NCI-H2227 (cell line): ENCODE data around the gene RBM23.

ENCODE experiments used
- DNase-seq: peaks from one replicate; lab custom pipeline; 2025; ENCODE audit not compliant: unreplicated experiment; lab: John Stamatoyannopoulos, UW

The RBM23 gene

GRCh38 chr14:22886500-22887259 is 32.3 kb downstream of the RBM23 start:
- peak; percentile 80 for DNase-seq

DNA sequence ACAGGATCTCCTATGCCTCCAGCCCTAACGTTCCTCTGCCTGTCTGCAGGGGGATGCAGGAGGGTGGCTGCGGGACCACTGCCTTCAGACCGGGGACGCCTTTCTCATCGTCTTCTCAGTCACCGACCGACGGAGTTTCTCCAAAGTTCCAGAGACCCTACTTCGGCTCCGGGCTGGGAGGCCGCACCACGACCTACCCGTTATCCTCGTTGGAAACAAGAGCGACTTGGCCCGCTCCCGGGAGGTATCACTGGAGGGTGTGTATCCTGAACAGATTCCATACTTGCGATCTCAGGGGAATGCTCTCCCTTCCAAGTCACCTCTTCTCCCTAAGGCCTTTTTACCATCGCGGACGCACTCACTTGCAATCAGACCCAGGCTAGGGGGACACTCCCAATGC is 33.0 kb downstream of the RBM23 start:
- DNase-seq, result no peak

DNA sequence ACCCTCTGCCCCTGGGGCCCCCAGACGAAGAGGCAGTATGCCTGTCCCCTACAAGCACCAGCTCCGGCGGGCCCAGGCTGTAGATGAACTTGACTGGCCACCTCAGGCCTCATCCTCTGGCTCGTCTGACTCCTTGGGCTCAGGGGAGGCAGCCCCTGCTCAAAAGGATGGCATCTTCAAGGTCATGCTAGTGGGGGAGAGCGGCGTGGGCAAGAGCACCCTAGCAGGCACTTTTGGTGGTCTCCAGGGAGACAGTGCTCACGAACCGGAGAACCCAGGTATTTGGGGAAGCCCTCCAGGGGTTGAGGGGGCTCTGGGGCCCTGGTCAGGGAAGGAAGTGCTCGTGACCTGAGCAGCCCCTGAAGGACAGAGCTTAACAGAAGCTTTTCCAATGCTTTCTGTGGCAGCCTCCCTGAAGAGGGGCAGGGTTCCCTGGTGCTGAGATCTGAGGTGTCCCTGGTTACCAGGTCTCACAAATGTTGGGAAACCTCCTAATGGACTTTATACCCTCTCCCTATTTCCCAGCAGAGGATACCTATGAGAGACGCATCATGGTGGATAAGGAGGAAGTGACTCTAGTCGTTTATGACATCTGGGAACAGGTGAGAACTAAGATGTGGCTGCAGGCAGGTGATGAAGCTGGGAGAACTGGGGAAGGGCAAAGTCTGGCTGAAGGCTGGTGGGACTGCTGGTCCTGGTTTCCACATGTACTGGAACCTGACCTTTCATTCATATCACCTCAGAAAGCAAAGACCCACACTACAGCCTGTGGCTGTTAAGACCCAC is 34.0 kb downstream of the RBM23 start:
- DNase-seq, result no peak

DNA sequence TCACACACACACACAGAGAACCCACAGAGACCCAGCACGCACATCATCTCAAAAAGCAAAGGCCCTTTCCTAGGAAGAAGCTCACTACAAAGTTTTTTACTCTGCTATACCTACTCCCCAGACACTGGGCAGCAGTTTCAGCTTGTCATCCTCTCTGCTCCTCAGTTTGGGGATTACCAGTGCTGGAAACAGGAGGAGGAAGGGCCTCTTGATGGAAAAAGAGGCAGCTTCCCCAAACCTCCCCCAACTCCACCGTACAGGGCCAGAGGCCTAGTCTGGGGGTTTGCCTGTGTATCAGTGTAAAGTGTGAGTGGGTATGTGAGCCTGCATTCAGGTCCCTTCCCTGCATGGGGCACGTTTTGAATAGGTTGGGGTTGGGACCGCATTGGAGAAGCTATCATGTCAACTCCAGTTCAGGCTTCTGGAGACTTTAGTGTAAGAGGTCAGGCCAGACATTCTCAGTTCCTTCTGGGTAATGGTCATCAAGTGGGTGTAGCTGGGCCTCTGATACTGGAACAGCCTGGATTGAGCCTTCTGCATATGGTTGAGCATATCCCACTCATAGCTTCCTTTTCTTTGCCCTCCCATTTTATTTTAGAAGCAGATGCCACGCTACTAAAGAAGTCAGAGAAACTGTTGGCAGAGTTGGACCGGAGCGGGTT is 34.7 kb downstream of the RBM23 start:
- no peak for DNase-seq

DNA sequence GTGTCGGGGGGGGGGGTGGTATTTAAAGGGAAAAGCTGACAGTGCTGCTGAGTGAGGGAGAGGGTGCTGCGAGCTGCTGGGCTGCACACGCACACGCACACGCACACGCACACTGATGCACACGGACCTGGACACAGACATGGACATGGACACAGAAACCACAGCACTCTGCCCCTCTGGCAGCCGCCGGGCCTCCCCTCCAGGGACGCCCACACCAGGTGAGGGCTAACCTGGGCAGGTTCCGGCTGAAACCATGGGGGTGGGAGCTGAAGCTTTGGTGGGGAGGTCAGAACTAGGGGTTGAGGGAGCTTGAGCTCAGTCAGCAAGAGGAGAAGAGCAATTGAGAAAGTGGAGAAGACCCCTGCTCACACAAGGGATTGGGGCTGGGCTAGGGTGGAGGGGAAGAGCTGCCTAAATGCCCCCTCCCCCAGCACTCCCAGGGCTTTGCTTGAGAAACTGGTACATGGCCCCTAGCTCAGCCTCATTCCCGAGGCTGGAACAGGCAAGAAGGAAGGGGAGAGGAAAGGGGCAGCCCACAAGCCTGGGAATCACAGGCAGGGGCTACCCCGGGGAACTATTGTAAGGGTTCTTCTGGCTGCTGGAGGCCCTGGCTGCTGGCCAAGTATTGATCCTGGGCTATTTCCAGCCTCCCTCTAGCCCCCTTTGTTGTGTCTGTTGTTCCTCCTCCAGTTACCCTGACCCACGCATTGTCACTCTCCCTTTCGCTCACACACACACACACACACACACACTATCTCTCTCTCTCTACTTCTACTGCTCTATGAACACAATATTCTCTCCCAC is 35.6 kb downstream of the RBM23 start, which contains the start of gene REM2:
Gene REM2 (plus strand): TSS at position 50 of the 804 bp plus-strand sequence. CDS start 66 bp downstream, at position 116.
- peak; percentile 80 for DNase-seq

DNA sequence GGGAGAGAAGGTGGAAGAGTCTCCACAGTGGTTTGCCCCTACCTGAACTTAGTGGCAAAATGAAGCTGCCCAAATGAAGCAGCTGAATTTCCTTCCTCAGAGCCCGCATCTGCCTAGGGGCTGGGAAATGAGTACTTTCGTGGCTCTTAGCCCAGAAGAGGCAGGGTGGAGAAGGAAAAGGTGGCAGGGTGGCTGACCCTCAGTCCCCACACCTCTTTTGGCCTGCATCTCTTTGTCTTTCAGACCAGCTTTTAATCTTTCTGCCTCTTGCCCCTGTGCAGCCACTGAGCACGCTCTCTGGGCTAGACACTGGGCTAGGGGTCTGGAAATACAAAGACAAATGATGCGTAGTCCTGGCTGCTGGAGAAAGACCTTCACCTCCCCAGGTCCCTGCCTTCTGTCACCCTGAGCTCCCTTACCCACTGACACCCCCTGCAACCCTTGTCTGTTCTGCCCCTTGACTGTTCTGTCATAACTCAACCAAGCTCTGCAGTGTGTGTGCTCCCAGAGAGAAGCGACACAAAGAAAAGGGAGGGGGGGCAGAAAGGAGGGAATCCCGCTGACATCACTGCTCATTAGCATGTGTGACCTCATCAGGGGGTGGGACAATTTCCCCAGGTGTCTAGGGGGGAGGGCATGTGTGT is 36.3 kb downstream of the RBM23 start:
- peak; percentile 76 for DNase-seq

DNA sequence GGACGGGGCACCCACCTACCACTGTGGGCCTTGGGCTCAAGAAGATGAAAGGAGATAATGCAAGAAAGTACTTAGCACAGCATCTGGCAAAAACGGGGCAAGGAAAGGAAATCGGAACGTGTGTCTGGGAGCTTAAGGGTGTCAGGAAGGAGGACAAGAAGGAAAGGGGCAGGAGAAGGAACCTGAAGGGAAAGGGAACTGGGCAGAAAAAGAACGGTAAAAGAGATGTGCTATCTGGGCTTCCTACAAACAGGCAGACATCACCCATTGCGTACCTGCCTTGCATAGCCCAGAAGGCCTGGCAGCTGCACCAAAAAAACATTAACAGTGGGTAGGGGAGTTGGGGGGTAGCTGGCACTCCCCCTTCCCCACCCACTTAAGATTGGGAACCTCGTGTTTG is 36.9 kb downstream of the RBM23 start:
- no peak for DNase-seq

GRCh38 chr14:22878271-22879246 is 40.4 kb downstream of the RBM23 start:
- DNase-seq, result no peak

DNA sequence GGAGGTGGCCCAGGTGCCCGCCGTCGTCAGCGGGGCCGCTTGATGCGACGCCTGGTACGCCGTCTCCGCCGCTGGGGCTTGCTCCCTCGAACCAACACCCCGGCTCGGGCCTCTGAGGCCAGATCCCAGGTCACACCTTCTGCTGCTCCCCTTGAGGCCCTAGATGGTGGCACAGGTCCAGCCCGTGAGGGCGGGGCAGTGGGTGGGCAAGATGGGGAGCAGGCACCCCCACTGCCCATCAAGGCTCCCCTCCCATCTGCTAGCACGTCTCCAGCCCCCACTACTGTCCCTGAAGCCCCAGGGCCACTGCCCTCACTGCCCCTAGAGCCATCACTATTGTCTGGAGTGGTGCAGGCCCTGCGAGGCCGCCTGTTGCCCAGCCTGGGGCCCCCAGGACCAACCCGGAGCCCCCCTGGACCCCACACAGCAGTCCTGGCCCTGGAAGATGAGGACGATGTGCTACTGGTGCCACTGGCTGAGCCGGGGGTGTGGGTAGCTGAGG is 41.9 kb downstream of the RBM23 start:
- no peak for DNase-seq

DNA sequence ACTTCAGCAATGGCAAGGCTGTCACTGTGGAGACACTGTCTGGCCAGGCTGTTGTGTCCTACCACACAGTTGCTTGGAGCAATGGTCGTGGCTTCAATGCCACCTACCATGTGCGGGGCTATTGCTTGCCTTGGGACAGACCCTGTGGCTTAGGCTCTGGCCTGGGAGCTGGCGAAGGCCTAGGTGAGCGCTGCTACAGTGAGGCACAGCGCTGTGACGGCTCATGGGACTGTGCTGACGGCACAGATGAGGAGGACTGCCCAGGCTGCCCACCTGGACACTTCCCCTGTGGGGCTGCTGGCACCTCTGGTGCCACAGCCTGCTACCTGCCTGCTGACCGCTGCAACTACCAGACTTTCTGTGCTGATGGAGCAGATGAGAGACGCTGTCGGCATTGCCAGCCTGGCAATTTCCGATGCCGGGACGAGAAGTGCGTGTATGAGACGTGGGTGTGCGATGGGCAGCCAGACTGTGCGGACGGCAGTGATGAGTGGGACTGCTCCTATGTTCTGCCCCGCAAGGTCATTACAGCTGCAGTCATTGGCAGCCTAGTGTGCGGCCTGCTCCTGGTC is 43.1 kb downstream of the RBM23 start:
- no peak for DNase-seq

GRCh38 chr14:22875003-22875747 is 43.8 kb downstream of the RBM23 start:
- DNase-seq, result no peak

- DNase-seq, result no peak
Observed at GRCh38 chr14:22872833-22873520, 46.0 kb downstream of the RBM23 start.

DNA sequence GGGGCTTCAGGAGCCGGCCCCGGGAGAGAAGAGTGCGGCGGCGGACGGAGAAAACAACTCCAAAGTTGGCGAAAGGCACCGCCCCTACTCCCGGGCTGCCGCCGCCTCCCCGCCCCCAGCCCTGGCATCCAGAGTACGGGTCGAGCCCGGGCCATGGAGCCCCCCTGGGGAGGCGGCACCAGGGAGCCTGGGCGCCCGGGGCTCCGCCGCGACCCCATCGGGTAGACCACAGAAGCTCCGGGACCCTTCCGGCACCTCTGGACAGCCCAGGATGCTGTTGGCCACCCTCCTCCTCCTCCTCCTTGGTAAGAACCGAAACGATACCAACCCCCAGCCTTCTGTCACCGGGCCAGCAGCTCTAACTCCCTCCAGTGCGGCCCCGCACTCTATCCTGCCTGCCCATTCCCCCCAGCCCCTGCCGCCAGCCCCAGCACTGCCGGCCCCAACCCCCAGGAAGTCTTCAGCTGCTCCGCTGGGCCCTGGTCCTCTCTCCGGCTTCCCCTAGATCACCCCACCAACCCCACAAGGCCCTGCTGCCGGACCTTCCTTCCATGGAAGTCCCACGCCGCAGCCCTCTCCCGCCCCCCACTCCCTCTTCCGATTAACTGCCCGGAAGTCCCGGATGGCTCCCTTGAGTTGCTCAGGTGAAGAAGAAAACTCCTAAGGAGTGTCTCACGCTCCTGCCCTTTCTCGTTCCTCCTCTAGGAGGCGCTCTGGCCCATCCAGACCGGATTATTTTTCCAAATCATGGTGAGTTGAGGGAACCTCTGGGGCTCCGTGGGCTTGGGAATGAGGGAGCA is 46.7 kb downstream of the RBM23 start:
- DNase-seq, result peak; percentile 84

- peak; percentile 56 for DNase-seq
Observed at GRCh38 chr14:22871224-22872032, 47.5 kb downstream of the RBM23 start, which contains the start of gene LRP10. Gene LRP10, plus strand, starts transcription at chr14:22871740. Its CDS starts 564 bp downstream, at chr14:22872304.

DNA sequence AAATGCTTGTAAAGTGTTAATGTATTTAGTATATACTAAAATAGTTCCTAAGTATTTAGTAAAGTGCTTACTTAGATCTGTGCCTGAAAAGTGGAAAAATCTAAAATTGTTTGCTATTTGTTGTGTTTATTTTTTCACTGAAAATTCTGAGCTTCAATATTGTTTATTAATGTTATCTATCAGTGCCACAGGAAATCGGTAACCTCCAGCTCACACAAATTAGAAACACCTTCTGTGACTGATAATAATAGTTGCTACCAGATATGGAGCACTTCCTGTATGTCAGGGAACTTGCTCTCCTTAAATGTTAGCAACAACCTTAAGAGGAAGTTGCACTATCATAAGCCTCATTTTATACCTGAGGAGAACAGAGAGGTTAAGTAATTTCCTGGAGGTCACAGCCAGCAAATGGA is 48.1 kb downstream of the RBM23 start:
- no peak for DNase-seq

- no peak for DNase-seq
Observed at GRCh38 chr14:22866874-22867273, 52.1 kb downstream of the RBM23 start.
